Measurements from ENCODE around the gene ESRRB.

Gene ESRRB

DNA sequence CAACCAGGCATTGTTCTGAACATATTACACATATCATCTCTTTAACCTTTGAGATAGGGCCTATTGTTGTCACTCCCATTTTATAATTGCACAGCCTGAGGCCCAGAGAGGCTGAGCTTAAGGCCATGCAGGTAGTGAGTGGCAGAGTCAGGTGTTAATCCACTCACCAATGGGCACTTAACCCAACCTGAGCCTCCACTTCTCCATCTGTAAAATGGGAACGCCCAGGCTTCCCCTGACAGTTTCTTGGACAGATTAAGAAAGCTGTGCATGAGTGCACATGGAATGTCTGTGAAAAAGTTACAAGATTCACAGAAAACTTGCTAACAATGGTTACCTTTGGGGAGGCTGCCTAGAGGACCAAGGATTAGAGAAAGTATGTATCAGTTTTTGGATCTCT lies 32.9 kb downstream of the ESRRB start:
- no peak for DNase-seq

DNA sequence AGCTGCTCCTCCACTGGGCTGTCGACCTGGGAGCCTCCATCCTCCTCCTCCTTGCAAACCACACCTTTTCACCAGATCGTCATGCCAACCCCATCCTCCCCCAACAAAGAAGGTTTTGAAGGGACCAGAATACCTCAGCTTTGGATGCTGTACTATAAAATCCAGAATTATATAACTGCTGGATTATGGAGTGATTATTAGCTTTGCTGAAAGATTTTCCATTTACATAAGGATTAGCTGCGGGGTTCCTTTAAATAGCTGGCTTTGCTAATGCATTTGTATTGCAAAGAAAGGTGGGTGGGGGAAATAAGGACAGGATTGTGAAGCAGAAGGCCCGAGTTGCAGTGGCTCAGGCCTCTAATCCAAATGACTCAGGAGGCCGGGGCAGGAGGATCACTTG lies 36.6 kb downstream of the ESRRB start:
- DNase-seq, result no peak

DNA sequence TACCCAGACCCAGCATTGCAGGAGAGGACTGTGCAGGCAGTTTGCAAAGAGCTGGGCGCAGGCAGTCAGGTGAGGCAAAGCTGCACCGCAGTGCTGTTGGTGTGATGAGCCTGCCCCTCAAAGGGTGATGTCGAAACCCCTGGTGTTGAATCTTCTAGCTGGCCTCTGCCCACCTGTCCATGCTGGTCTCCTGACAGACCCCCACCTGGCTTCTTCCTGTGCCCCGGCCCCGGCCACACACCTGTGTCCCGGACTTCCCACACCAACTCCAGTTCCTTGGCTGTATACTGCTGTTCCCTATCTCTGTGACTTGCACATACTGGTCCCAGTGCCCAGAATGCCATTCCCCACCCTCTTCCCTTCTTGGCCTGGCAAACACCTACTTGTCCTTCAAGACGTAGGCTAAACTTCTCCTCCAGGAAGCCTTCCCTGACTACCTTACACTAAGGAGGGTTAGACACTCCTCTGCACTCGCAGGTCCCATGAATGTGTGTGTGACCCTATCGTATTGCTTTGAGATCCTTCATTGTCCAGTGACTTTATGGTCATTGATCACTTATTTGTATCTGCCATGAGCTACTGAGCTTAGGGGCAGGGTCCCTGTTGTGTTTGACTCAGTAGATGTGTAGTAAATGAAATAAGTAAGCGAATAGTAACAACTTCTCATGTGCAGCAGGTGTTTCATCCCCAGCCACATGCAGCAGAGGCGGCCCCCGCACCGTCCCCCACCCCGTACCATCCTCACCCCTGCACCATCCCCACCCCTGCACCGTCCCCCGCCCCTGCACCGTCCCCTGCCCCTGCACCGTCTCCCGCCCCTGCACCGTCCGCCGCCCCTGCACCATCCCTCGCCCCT lies 37.4 kb downstream of the ESRRB start:
- DNase-seq, result no peak

DNA sequence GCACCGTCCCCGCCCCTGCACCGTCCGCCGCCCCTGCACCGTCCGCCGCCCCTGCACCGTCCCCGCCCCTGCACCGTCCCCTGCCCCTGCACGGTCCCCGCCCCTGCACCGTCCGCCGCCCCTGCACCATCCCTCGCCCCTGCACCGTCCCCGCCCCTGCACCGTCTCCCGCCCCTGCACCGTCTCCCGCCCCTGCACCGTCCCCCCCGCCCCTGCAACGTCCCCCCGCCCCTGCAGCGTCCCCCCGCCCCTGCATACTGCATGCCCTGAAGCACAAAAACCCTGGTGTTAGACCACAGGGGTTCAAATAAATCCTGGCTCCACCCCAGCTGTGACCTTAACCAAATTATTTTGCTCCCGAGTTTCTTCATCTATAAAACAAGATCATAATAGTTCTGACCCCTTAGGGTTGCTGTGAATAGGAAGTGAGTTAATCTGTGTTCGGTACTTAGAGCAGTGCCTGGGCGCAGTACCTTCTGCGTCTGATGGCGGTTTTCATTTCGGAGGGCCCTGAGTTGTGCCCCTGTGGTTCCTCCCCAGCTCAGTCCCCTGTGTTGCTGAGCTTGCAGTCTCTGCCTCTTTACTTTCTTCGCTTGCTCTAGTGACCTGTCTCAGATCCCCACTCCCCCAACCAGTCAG lies 38.1 kb downstream of the ESRRB start:
- DNase-seq, result no peak

DNA sequence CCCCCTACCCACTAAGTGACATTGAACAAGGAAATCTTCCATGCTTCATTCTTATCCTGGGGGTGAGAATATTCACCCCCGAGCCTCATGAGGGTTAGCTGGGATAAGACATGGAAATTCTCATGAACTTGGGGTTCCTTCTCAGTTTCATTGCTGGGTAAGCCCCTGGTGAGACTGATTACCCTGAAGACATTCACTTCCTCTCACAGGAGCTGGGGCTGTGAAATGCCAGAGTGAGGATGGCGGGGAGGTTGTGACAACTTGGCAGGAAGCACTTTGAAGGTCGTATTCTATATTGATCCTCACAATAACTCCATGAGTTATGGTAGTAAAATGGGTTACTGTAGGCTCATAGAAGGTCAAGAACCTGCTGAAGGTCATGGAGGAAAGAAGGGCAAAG lies 43.5 kb downstream of the ESRRB start:
- no peak for DNase-seq

DNA sequence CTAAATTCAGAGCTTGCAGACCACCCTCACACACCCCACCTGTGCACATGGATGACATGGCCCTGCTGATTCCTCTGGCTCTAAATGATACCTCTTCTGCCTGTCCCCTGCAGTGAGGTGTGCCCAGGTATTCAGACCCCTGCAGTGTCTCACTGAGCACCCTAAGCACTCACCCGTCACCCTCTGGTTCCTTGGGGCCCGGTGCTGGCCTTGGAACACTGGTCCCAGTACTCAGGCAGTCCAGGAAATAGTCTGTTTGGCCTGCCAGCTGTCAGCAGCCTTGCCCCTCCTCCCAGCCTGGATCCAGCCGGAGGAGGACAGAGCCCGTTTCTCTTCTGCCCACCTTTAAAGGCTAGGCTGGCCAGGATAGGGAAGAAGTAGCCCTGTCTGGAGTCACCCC lies 44.9 kb downstream of the ESRRB start:
- DNase-seq, result no peak

DNA sequence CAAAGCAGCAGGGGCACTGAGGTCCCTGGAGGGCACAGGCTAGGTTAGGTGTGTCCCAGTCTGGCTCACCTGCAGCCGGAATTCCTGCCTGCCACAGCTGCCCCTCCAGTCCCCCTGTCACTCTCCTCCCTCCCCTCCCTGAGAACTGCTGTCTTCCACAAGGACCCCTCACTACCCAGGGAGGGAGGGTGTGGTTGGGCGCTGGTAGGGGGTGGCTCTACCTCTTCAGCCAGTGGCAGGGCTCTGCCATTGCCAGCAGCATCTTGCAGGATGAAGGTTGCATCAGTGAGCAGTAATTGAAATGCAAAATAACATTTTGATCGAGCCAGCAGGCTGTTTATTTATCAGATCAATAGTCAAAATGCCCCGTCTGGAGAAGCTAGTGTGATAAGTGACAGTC lies 45.7 kb downstream of the ESRRB start:
- DNase-seq, result no peak

DNA sequence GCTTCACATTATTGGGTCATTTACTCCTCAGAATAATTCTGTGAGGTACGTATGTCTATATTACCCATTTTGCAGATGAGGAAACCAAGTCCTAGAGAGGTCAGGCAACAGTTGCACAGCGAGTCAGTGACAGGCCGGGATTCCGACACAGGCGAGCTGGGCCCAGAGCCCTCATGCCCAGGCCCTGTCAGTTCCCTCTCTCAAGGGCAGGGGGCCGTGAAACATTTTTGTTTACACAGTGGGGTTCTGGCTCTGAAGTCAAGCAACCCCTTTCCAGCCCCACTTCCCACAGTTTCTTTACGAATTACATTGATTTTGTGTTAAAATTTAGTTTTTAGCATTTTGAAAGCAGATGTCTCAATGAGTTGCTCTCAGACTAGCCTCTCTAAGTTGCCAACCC lies 46.7 kb downstream of the ESRRB start:
- DNase-seq, result no peak

DNA sequence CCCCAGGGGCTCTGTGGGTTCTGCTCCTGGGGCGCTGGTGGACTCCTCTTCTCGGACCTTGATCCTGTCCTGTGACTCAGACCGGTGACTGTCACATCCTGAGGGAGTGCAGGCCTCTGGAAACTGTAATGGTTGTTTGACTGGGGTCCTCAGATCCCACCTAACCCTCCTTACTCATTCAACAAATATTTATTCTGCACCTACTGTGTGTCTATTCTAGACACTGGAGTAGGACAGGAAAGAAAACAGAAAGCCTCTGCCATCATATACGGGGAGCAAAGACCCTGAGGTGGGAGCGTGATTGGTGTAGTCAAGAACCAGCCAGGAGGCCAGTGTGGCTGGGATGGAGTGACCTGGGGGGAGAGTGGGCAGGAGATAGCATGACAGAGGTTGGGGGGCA lies 47.6 kb downstream of the ESRRB start:
- DNase-seq, result no peak

DNA sequence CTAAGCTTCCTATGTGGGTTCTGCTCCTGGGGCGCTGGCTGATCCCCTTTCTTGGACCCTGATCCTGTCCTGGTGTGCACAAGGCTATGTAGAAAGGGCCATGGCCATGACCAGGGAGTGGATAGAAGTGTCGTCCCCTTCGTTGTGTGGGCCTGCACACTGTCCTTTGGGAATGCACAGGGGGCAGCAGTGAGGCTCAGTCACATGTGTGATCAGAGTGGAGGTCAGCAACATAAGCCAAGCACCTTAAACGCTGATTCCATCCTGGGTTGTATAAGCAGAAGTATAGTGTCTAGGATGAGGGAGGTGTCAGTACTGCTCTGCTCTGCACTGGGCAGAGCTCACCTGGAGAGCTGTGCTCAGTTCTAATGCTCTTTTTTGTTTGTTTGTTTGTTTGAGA lies 48.4 kb downstream of the ESRRB start:
- DNase-seq, result no peak

DNA sequence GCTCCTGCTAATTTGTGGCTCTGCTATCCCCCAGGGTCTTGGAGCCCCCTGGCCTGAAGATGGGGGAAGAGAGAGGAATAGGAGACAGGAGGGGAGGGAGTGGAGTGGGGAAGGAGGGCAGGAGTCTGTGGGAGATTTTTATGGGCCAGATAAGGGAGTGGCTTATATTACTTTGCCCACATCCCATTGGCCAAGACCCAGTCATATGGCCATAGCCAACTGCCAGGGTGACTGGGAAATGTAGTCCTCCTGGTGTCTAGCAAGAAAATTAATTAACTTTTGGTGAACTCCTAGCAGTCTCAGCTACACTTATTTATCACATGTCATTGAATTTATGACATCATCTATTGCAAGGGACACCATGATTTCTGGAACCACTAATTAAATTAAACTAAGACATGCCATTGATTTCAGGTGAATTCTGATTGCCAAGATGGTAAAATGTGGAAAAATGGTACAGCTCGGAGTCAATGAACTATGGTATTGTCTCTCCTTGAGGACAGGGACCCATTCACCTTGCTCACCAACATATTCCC lies 50.3 kb downstream of the ESRRB start:
- DNase-seq, result no peak

DNA sequence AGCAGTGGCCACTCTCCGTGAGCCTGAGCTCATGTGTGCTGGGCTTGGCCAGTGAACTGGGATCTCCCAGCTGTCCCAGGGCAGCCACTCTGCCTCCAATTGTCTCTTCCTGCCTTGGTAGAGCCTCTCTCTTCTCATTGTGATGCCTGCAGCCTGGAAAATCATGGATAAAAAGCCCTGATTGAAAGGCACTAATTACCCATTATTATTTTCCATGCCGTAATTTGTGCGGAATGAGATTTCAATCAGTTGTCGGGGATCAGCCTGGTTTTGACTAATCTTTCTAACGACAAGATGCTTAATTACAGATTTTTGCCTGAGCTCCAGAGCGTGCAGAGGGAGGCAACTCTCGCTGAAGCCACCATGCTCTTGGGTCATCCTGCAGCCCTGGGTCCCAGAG lies 52.7 kb downstream of the ESRRB start:
- DNase-seq, result no peak

DNA sequence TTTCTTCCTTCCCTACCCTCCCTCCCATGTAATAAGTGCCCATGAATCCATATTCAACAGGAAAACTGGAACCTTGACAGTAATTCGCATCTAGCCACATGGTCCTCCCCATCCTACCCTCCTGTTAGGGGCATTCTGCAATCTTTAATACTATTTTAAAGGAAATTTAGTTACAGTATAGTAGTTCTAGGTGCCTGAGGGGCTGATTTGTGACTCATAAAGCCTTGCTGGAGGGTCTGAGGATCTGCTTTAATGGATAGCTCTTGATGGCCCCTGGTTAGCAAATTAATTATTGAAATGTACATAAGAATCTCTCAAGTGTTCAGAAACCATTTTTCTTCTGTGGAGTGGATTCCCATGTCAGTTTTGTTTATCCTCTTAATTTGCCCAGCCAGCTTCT lies 54.1 kb downstream of the ESRRB start:
- DNase-seq, result no peak

DNA sequence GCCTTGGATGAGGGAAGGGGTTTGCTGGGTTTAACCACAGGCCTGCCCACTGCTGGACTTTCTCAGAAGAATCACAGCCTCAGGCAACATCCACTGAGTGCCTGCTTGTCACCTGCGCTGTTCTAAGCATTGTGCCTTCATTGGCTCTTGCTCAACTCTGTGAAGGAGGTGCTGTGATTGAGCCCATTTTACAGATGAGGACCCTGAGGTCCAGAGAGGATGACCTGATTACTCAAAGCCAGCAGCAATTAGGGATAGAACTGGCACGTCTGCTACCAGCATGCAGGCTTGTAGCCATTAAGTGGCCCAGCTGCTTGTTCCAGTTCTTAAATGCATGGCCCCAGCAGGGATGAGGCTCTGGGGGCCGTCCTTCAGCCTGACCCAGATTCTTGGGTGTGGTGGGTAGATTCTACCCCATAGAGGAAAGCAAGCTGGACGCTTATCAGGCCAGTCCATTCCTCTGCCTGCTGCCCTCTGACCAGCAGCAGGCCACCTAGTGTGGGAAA lies 54.6 kb downstream of the ESRRB start:
- no peak for DNase-seq

DNA sequence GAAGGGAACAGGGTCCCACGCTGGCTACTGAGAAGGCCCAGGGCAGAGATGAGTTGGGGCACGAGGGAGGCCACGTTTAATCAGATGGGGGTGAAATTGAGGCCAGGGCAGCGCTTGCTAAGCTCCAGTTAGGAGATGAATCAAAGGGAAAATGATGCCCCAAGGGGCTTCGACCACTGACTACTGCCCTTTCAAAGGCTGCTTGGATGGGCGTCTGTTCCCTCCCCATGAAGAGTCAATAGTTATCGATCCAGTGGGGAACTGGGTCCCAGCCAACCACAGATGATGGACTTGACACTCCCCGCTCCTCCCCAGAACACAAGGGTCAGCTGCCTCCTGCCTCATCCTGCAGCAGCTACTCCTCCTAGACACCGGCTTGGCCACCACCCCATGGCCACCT lies 55.6 kb downstream of the ESRRB start:
- no peak for DNase-seq

DNA sequence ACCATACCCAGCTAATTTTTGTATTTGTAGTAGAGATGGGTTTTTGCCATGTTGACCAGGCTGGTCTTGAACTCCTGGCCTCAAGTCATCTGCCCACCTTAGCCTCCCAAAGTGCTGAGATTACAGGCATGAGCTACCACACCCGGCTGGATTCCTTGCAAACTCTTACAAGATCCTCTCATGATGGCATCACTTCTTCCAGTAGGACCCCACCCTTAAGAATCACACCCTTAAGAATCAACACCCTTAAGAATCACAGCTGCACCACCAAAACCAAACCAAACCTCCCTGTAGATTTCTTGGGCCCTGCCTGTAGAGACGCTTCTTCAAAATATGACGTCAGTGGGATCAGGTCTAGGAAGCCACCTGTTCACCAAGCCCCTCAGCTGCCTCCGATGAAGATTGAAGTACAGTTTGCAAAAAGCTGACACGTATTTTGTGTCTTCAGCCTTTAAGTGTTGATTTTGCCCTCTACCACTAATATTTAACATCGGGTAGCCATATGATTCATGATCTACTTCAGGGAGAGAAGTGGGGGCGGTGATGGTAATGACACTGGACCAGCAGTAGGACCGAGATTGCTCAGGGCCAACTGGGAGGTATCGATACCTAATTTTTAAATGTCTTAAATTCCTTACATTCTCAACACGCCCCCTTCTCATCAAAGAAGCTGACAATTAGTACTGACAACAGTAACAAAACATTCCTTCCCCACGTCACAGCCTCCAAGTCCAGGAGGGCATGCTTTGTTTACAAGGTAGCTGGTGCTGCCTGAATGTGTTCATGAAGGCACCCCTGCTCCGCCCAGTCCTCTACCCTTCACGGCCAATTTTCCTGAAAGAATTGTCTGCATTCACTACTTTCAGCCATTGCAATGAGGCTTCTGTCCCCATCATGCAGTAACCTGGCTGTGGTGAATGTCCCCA lies 57.2 kb downstream of the ESRRB start:
- no peak for DNase-seq

DNA sequence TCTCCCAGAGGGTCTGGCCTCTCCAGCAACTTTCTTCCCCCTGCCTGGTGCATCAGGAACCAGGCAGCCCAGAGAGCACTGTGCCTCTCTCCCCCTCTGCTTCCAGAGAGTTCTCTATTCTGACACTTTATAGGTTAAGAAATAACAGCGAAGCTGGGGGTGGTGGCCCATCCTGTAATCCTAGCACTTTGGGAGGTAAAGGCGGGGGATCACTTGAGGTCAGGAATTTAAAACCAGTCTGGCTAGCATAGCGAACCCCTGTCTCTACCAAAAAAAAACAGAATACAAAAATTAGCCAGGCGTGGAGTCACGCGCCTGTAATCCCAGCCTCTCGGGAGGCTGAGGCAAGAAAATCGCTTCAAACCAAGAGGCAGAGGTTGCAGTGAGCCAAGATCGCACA lies 58.3 kb downstream of the ESRRB start:
- DNase-seq, result no peak

DNA sequence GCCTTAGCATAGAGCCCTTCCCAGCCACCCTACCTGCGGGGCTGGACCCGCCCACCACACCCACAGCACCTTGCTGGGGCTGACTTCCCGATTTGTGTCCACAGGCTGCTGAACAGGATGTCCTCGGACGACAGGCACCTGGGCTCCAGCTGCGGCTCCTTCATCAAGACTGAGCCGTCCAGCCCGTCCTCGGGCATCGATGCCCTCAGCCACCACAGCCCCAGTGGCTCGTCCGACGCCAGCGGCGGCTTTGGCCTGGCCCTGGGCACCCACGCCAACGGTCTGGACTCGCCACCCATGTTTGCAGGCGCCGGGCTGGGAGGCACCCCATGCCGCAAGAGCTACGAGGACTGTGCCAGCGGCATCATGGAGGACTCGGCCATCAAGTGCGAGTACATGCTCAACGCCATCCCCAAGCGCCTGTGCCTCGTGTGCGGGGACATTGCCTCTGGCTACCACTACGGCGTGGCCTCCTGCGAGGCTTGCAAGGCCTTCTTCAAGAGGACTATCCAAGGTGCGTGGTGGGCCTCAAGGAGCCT lies 63.4 kb downstream of the ESRRB start:
- no peak for DNase-seq

DNA sequence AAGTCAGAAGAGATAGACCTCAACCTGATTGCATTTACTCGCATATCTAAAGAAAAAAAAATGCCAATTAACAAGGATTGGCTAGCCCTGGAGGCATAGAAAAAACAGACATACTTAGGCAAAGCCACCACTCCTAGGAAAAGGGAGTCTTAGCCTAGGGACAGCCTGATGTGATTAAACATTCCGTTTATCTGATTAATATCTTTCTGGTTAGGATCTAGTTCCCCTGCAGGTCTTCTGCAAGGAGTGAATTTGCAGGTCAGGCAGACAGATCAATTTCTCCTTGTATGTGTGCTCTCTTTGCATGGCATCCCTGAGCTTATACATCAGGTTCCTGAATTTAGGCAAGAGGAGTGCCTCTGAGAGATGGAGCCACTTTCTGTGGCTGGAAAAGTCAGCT lies 70.5 kb downstream of the ESRRB start:
- no peak for DNase-seq

DNA sequence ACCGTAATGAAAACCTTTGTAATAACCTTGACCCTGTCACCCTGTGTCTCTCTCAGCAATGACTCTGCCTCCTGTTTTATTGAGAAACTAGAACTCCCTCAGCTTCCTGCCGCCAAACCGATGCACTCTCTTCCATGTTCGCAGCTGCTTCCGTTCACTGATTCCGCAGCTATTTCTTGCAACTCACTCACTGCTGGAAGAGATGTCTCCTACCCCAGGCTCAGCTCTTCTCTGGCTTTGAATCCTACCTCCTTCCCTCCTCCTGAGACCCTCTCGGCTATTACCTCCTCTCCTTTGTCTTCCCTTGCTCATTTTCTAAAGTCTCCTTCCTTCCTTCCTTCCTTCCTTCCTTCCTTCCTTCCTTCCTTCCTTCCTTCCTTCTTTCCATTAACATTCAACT lies 71.0 kb downstream of the ESRRB start:
- no peak for DNase-seq

DNA sequence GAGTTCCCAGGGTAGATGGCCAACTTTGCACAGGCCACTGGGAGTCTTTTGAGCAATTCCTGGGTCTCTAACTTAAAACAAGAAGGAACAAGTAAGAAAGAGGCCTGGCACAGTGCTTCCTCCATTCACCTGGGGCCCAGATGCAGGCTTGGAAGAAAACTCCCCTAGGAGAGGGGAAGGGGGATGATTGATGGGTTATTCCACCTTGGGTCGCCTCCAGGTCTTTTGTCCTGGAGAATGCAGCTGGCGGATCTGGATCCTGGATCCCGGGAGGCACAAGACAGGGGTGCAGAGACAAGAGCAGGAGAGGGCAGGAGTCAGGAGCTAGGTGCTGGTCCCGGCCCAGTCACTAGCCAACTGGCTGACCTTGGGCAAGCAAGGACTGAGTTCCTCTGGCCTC lies 74.5 kb downstream of the ESRRB start:
- DNase-seq, result no peak

DNA sequence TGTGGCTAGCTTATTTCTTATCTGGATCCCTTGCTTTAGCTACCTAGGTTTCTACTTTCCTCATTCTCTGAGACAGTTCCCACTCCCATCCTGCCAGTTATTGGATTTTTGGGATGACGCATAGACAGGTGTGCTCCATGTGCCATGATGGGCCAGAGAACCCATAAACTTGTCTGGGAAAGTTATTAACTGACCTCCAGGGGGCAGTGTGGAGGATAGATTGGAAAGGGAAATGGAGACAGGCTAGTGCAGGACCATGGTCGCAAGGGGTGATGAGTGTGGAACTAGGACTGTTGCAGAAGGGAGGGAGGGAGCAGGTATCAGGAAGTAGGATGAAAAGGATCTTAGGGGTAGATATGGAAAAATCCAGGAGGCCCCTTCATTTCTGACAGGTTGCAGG lies 80.3 kb downstream of the ESRRB start:
- peak; percentile 7 for DNase-seq

Measured in CD4-positive, alpha-beta T cell treated with Interleukin-17A for 1 hour (primary cell).